Dedifferentiated amniotic fluid mesenchymal stem cell (primary cell): Measurements from ENCODE around the gene LLPH.

Experiments
- DNase-seq: peaks from one replicate; pipeline ENCODE4 v3.0.0-alpha.2; 2016; ENCODE audit errors: extremely low spot score

LLPH gene

GRCh38 chr12:66142826-66143225 lies 12.3 kb upstream of the LLPH start:
- DNase-seq: no peak

DNA sequence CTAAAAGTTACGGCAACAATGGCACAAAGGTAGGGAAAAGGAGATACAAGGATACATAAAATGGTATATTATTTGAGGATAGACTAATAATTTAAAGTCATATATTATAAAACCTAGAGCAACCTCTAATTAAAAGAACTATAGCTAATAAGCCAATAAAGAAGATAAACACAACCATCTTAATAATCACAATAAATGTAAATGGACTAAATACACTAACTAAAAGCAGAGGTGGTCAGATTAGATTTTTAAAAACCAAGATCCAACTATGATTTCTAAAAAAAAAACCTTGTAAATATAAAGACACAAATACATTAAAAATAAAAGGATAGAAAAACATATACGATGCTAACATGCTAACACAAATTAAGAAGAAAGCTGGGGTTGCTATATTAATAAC lies 10.7 kb upstream of the LLPH start:
- DNase-seq: no peak

DNA sequence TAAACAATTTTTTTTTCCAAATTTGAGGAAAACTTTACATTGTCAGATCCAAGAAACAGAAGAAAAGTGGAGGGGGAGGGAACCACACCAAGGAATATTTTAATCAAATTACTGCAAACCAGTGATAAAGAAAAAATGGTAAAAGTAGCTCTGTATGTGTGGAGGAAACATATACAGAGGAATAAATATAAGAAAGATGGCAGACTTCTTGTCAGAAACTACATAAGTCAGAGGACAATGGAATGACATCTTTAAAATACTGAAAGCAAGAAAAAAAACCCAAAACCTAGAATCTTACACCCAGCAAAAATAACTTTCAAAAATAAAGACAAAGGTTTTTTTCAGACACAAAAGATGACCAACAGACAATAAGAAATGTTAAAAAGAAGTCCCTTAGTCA lies 10.2 kb upstream of the LLPH start:
- no peak for DNase-seq

- no peak for DNase-seq
Observed at GRCh38 chr12:66139328-66139727, 8.8 kb upstream of the LLPH start.

DNA sequence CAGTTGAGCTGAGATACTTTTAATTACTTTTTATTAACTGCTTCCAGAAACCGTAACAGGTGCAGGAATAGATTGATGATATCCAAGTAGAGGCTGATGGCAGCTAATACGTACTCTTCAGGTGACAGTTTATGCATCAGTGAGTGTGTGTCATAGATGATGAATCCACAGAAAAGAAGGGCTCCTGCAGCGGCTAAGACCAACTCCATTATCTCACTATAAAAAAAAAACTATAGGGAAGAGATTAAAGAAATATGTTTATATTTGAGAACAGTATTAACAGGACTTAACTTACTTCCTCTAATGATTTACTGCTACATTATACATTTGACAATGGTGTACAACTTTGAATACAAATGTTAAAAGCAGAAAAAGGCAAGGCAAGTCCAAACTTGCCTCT lies 7.4 kb upstream of the LLPH start:
- DNase-seq: no peak

DNA sequence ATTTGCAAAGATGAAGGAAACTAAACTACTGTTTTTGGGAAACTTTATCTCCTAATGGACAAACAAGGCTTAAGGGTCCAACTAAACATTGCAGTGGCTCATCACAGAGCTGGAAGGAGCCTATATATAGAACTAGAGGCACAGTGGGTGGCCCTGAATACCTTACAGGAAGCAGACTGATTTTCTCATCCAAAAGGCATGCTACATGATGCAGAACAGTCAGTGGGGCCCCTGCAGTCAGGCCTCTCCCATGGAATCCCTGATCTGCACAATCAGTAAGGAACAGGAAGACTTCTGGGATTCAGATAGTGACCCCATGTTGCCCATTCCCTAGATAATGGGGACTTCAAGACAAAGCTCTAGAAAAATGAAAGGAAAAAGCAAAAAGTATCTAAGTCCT lies 1.9 kb upstream of the LLPH start:
- peak; percentile 47 for DNase-seq

- DNase-seq: no peak
Observed at GRCh38 chr12:66131067-66131688, 628 bp upstream of the LLPH start.

GRCh38 chr12:66129934-66130266 lies 650 bp downstream of the LLPH start:
- no peak for DNase-seq

GRCh38 chr12:66127650-66128049 lies 2.9 kb downstream of the LLPH start:
- DNase-seq: no peak

- no peak for DNase-seq
Observed at GRCh38 chr12:66120477-66120876, 10.1 kb downstream of the LLPH start.

DNA sequence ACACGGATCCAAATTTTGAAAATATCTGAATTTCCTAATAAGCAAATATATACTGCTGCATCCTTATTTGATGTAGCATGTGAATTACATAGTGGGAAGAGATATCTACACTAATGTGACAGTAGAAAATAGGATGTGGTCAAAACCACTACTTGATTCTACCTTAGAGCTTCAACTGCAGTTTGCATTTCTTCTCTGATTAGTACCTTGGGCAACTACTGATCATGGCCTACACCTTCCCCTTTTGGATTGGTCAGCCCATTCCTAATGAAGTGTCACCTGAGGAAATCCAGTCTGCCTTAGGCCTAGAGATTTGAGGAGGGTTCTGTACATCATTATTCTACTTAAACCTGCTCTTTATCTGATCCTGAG lies 10.7 kb downstream of the LLPH start:
- DNase-seq: no peak

DNA sequence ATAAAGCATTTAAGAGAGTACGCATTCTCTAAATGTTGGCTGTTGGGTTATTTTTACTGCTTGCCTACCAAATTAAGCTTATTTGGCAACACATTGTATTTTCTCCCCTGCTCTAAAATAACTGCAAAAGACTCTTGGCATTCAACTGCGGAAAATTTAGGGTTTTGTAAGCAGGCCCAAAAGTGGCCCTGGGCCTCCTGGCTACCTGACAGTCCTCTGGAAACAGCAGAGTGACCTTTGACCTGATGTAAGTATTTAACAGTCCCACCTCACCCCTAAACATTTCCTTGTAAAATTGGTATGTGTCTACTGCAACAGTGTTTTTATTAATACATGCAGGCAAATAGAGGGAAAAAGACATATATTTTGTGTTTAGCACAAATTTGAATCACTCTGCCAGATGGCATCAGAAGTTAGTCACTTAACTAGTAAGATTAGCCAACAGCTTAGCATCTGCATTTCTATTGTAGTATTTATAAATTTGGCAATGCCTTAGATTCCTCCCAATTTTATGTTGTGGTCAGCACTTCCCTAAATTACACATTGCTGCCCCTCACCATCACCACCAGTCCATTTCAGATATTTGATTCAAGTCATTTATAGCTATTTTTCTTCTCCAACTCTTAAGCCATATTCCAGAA lies 11.2 kb downstream of the LLPH start:
- no peak for DNase-seq

GRCh38 chr12:66118240-66118891 lies 12.2 kb downstream of the LLPH start:
- no peak for DNase-seq

DNA sequence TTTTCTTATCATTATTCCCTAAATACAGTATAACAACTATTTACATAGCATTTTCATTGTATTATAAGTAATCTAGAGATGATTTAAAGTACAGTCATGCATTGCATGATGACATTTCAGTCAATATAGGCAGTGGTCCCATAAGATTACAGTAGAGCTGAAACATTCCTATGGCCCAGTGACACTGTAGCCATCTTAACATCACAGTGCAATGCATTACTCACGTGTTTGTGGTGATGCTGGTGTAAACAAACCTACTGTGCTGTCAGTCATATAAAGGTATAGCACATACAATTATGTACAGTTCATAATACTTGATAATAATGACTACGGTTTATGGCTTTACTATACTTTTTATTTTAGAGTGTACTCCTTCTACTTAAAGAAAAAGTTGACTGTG lies 13.3 kb downstream of the LLPH start:
- no peak for DNase-seq

GRCh38 chr12:66115071-66115600 lies 15.4 kb downstream of the LLPH start:
- DNase-seq: no peak

DNA sequence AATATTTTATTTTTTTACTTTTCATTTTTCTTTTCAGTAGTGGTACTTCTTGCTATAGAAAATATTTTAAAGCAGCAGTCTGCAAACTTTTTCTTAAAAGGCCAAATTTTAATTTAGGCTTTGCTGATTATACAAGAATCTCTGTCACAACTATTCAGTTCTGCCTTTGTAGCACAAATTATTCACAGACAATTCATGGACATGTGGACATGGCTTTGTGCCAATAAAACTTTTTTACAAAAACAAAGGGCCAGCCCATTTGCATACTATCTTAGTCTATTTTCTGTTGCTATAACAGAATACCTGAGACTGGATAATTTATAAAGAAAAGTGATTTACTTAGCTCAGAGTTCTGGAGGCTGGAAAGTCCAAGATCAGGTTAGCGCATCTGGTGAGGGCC lies 17.1 kb downstream of the LLPH start:
- DNase-seq: no peak

GRCh38 chr12:66111605-66112004 lies 18.9 kb downstream of the LLPH start:
- peak; percentile 14 for DNase-seq

GRCh38 chr12:66109056-66109455 lies 21.5 kb downstream of the LLPH start:
- DNase-seq: no peak

DNA sequence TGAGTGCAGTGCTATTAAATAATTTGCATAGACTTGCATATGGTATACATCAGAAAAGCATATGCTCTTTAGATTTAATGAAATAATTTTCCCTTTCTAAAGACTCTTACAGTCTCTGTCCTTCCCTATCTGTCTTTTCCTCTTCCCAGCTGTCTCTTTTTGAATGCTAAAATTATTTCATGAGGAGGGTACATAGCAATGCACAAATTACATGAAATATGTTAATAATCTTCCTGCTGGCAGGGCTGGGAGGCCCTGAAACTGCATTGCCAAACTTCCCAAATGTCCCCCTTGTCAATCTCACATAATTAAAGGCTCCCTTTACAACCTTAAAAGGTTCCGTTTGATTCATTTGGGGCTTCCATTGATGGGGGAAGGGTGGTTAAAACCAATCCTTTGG lies 22.2 kb downstream of the LLPH start:
- DNase-seq: no peak

GRCh38 chr12:66107451-66107915 lies 23.1 kb downstream of the LLPH start:
- peak; percentile 98 for DNase-seq

DNA sequence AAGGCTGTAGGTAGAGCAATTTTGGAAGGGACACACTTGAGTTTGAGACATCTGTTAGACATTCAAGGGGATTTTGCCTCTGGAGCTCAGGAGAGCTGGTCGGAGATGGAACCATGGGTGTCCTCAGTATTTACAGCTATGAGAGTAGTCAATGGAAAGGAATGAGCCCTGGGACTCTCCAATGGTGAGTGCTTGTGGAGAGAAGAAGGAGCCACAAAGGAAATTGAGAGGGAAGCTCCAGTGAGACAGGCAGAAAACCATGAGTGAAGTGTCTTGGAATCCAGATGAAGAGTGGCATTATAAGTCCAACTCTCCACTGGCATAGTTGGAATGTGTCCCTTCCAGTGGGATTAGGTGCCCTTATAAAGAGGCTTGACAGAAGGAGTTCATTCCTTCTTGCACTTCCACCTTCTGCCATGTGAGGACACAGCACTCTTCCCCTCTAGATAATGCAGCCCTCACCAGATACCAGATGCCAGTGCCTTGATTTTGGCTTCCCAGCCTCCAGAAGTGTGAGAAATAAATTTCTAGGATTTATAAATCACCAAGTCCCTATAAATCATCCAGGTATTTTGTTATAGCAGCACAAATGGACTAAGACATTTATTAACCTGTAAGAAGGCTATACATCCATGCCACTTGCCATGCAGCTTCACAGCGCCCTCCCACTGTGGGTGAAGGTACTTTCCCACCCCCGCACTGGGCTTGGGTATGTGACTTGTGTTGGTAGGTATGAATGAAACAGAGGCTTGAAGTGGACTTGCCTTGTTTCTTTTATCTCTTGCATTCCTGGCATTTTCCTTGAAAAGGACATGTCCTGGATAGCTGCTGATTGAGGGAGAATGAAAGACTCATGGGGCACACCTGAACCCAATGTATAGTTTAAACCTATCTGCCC lies 27.3 kb downstream of the LLPH start:
- DNase-seq: no peak

- peak; percentile 33 for DNase-seq
Observed at GRCh38 chr12:66092559-66093269, 37.8 kb downstream of the LLPH start.
